Myocyte (in vitro differentiated cells): Measurements from ENCODE around the gene TEKT3. TPM values are rescaled to one million over a fixed set of nuclear protein-coding genes. Genes with fewer than 3 reads are reported as not detected.

ENCODE experiments used
- DNase-seq: peaks from one replicate; pipeline ENCODE4 v3.0.0-alpha.2; 2012; ENCODE audit warnings: low read depth
- polyA plus RNA-seq: library from polyadenylated mRNA; unstranded; fragments of >200 nt; gene quantifications from one replicate; pipeline ENCODE4 v1.2.1, GENCODE V29; 2012; ENCODE audit warnings: missing spikeins
- total RNA-seq: library from RNA; depleted of rRNA; stranded (reverse); fragments of >200 nt; gene quantifications from 2 replicates; pipeline ENCODE4 v1.2.3, GENCODE V29; 2014

Gene TEKT3
- not detected in 2 replicates for total RNA-seq
- polyA plus RNA-seq, result 0.68 TPM

DNA sequence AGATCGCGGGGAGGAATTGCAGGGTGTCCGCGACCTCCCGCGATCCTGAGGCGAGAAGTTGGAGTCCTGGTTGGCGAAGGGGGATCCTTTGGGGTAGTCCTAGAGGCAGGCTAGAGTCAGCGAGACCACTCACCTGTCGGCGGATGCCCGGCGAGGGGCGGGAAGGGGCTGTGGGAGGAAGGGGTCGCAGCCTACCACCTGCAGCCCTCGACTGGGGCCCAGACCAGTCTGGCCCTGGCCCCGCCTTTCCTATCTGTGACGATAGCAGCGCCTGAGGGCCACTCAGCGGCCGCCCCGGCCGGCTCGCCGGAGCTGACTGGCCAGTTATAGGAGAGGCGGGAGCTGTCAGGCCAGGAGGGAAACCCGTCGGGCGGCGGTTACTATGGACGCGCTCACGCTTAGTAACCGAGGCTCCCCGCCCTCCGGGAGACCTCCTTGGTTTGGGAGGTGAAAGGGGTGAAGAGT is at the start of gene TEKT3:
Gene TEKT3, minus strand, starts transcription at position 213 of the 465 bp plus-strand sequence. CDS start 10,012 bp downstream, outside the sequence.
- DNase-seq, result peak; percentile 65

DNA sequence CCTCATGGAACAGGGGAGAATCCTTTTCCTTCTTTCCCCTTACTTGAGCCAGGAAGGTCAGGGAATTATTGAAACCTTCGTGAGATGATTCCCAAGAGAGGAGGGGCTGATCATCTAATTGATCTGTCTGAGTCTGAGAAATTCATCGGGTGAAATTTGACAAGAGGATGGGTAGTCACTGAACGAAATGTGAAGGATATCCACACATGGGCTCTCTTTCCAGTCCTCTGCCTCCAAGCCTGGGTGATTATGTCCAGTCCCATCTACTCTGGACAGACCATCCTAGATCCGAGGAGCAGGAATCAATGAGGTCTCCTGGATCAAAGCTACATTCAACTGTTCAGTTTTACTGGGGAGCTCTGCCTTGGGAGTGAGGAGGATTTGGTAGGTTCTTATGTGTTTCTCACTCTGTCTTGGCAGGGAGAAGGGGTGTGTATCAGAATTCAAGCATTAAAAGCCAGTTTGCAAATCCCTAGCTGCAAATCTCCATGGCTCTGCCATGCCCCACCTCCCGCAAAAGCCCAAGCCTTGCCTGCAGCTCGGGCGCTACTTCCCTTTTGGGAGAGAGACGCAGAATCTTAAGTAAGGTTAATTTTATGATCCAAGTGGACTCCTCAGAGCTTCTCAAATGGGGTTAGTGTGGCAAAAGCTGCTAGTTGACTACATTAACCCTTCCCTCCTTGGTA is 47.1 kb upstream of the TEKT3 start:
- DNase-seq, result no peak

GRCh38 chr17:15386083-15386482 is 44.7 kb upstream of the TEKT3 start:
- no peak for DNase-seq

DNA sequence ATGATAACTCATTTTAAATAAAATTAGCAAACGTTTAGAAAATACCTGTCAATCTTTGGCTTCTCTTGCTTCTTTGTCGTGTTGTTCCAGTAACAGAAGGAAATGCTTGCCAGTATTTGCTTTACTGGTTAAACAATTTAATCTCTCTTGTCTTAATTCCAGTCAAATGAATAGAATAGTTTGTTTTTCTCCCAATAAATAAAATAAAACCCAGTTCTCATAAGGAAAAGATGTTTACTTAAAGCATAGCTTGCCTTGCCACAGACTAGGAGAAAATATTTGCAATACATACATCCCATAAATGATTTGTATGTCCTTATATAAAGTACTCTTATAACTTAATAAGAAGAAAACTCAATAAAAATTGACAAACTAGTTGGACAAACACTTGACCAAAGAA is 43.9 kb upstream of the TEKT3 start:
- DNase-seq, result no peak

DNA sequence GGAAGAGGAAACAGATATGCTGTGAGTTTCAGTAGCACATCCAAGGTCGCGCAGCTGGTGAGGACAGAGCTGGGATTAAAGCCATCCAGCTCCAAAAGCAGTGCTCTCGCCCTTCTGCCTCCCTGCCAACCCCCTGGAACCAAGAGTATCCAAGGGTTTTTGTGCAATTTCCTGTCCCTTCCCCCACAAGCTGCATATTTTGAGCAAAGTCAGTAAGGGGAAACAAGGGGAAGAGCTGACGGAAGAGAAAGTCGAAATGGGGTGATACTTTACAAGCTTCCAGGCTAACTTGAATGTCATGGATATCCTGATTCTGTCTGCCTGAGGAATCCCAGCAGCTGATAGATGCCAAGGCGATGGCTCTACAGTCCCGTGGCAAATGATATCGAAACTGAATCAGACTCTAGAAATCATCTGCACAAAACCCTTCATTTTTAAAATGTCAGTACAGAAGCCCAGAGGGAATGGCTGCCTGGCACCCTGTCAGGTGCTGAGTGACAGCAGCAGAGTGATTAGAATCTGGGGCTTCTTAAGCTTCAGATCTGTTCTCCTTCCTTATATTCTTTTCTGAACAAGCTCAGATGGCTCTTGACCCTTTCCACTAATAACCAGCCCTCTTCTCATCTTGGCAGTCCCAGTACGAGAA is 42.9 kb upstream of the TEKT3 start:
- DNase-seq, result peak; percentile 71

DNA sequence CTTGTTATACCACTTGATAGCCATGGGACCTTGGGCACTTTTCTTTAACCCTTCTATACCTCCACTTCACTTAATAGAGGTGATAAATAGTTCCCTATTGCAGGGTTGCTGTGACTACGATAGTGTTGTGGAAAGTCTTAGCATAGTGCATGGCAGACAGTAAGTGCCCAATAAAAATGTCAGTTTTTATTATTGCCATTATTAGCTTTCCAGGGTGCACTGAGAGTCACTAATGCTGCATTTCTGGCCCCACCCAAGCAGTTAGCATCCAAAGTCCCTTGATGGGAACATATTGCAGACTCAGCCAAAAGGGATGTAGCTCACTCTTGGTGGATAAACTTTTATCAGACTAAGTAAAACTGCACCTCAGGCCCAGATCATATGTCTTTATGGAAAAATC is 41.5 kb upstream of the TEKT3 start:
- DNase-seq, result no peak

DNA sequence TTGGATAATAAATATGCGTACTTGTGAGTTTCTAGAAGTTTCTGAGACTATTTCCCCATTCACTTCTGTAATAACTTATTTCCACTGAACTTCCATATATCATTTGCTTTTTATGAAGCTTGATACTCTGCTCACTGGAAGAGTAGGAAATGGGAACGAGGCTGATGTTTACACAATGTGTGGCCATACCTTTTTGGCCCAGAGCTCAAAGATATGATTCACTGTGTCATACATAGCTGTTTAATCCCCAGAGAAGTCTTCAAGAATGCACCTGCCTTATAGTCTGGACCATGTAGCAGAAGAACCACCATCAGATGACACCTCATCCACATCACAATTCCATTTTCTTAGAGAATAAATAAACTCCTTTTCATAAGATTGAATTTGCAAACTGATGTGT is 40.3 kb upstream of the TEKT3 start:
- DNase-seq, result no peak

DNA sequence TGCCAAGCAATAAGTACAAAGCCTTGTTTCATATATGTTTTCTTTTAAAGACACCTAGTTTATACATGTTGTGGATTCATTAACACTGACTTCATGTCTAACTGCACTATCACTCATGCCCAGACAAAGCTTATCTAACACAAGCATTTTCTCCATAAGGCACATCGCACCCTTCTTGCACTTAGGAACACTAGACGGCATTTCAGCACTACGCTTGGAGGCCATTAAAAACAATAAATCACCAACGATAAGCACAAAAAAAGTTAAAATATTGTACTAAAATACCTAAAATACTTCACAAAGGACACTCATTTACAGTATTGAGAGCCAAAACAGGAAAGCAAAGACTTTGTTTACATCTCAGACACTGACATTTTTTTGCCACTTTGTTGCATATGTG is 39.0 kb upstream of the TEKT3 start:
- DNase-seq, result no peak

DNA sequence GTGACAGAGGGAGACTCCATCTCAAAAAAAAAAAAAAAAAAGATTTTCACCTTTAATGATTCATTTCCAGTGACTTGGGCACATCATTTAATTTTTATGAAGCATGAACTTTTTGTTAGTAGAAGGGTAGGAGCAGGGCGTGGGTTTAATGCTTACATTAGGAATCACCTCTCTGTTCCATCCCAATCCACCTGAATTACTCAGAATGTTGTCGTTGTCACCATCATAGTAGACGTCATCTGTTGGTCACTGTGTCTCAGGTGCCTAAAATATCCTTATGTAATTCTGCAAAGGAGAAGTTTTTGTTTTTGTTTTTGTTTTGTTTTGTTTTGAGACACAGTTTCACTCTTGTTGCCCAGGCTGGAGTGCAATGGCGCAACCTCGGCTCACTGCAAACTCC is 38.3 kb upstream of the TEKT3 start:
- no peak for DNase-seq

GRCh38 chr17:15378243-15378642 is 36.8 kb upstream of the TEKT3 start:
- no peak for DNase-seq

- peak; percentile 68 for DNase-seq
Measured at GRCh38 chr17:15377616-15378015, 36.2 kb upstream of the TEKT3 start.

DNA sequence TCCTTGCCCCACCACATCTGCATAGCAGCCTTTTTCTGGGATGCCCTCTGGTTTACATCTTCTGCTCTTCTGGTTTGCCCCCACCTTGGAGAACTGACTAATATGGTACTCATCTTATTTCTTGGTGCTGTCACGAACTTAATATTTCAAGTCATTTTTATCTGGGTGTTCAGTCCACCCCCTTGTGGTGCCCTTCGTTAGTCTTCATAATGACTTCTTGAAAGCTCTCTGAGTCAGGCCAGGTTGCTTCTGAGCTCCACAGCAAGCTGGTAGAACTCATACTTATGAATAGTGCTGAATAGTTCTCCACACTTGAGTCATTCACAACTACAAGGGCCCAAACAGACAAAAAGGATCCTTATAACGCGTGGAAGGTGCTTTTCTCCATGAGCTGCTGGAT is 35.8 kb upstream of the TEKT3 start:
- DNase-seq, result peak; percentile 53

DNA sequence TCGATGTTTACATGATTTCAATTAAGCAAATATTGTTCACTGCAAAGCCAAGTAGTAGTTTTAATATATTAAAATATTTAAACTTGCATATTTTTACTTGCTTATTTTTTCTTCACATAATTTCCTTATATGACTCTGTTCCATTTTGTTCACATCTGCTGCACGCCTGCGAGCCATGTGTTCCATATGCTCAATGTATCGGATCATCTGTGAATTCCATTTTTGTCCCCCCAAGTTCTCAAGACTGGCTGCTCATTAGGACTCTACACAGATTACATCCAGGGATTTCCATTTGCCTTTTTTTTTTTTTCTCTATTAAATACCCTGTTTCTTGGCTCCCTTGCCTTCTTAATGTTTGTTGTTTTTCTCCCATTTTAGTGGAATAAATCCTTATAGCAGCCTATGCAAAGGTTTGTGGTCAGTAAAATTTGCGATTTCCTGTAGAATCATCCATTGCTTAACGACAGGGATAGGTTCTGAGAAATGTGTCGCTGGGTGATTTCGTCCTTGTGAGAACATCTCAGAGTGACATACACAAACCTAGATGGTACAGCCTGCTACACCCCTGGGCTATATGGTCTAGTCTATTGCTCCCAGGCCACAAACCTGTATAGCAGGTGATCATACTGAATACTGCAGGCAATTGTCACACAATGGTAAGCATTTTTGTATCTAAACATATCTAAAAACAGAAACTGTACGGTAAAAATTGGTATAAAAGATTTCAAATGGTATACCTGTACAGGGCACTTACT is 30.2 kb upstream of the TEKT3 start:
- DNase-seq, result no peak

DNA sequence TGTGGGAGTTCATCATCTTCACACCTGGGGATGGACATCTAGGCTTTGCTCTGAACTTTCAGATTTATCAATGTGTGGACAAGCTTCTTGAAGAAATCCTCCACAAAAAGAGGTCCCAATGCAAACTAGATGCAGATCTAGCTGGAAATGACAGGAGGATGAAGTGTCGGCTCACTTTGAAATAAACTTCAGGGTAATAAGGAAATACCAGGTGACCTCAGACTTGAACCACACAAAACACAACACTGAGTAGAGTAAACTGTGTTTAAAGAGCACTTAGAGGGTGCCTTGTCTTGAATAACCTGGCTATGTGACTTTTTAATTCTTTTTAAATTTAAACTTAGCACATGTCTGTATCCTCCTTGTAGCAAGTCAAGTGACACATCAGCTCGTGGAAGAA is 27.2 kb upstream of the TEKT3 start:
- no peak for DNase-seq

GRCh38 chr17:15366026-15366425 is 24.6 kb upstream of the TEKT3 start:
- DNase-seq, result no peak

- DNase-seq, result no peak
Measured at GRCh38 chr17:15364615-15365014, 23.2 kb upstream of the TEKT3 start.

DNA sequence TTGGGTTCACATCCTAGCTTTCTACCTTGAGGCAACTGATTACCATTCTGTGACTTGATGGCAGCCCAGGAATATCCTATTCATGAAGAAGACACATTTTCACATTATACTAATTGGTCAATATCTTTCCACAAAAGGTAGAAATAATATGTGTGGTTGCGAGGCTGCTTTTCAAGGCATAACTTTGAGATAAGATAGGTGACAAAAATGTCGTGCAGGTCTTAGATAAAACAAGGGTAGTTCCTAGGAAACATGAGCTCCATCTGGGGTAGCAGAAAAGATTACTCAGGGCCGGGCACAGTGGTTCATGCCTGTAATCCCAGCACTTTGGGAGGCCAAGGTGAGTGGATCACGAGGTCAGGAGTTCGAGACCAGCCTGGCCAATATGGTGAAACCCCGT is 22.3 kb upstream of the TEKT3 start:
- DNase-seq, result no peak

- no peak for DNase-seq
Measured at GRCh38 chr17:15361592-15361991, 20.2 kb upstream of the TEKT3 start.

DNA sequence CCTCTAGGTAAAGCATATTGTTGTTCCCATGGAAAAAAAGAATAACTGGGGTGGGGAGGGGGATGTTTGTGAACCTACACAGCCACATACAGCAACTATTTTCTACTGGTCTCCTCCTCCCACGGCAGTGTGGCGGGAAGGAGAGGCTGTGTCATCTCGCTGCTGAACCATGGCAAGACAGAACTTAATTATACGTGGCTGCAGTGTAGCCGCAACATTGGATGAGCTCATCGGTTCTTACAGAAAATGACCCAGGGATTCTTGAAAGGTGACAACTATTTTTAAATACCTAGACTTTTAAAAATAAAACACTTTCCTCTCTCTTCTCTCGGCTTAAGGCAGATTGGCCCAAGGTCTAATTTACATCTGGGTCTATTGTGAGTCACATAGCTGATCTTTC is 19.8 kb upstream of the TEKT3 start:
- DNase-seq, result no peak

DNA sequence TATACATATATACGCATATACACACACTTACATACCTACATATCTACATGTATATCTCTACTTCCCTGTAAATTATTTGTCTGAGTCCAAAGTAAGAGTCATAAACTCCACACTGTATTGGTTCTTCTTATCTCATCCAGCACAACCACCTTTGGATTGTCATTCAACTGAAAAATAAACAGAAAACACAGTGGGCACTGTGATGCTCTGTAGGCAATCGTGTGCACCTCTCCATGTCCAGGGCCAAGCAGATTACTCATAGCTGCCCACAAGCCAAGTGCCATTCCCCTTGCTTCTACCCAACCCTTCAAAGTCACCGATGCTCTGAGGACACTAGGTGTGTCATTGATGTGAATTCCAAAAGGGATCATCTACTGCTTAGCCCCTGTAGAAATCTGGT is 12.9 kb upstream of the TEKT3 start:
- DNase-seq, result no peak

DNA sequence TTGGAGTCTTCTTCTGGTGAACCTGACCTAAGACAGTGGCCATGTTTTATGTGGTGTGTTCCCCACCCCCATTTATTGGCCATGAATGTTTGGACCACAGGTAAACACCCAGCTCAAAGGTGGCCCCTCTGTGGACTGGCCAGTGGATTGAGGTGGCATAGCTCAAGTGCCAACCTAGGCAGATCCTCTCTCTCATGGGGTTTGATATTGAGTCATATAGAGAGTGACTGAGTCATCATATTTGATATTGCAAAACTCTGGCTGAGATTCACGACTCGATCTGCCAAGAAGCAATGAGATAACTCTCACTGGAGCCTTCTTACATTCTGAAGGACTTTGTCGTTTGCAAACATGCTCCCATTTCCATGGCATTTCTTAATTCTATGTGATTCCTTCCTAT is 10.5 kb upstream of the TEKT3 start:
- DNase-seq, result peak; percentile 42

DNA sequence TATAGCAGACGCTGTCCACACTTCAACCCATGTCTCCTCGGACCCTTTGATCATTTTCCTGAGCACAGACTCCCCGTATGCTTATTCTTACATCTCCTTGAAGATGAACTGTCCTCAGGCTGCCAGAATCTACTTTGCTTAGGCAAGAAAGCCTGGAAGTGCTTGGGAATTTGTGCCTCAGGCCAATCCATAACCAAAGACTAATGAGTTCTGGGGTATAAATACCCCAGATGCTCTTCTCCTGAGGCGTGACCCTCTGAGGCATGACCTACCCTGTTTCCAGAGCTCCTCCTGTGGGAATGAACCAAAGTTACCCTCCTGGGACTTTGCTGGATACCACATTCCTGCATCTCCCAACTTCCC is 10.1 kb upstream of the TEKT3 start:
- DNase-seq, result no peak
